ENCODE data around the gene CLHC1. TPM values are rescaled to one million over a fixed set of nuclear protein-coding genes. Genes with fewer than 3 reads are reported as not detected.

The CLHC1 gene
- 3.7 and 8.6 TPM in 2 replicates for total RNA-seq

DNA sequence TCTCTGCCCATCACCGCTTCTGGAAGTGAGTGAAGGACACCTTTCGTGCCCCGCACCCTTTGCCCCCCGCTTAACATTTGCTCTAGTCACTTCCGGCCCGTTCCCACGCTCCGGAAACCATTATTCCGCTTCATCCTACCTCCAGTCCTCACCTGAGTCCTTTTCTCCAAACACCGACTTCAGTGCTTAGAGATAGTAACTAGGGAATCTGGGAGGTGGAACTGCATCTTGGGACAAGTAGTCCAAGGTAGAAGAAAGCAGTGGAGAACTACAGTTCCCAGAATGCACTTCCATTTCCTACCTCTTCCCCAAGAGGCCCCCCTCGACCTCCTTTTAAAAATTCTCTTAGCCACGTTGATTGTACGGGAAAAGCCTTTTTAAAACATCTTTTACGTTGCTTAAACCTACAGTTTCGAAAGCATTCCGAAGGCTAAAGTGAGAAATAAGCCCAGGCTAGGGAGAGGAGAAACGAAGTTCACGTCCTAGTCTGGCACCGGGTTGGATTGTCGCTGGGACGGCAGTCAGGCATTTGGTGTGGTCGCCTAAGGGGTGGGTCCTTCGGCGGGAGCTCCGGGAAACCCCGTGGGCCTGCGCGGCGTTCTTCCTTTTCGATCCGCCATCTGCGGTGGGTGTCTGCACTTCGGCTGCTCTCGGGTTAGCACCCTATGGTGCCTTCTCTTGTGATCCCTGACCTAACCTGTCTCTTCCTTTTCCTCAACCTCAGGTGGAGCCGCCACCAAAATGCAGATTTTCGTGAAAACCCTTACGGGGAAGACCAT, at the start of gene CLHC1, which contains the start of gene RPS27A:
Gene CLHC1 (minus strand): TSS at position 210 of the 779 bp plus-strand sequence. CDS start 9,882 bp downstream, outside the sequence.
Gene RPS27A (plus strand): TSS at position 605 of the 779 bp plus-strand sequence. CDS start 137 bp downstream, at position 742.

DNA sequence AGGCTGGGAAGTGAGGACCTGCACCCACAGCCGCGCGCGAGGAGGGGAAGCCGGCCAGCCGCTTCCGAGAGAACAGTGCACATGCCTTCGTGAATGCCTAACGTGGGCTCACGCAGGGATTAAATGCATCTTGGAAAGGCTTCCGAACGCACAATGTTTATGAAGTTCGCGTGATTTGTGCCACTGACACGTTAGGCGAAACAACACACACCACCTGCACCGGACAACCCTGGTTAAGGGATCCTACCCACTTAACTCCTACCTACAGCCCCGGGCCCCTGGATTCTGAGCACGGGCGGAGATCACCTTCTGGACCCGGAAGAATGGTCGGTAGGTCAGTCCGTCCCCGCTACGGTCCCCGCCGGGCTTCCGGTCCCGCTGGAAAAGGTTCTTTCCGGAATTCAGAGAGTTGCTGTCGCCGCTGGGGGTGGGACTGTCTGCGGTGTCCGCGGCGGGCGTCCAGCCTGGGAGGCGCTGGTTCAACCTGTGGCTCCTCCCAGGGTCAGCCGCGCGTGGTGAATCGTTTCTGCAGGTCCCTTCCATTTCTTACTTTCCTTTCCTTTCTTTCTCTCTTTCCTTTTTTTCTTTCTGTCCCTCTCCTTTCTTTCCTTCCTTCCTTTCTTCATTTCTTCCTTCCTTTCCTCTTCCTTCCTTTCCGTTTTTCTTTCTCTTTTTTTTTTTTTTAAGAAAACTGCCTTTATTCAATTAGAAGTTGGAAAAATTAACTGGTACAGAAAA, 37.0 kb upstream of the CLHC1 start, which contains the start of gene MTIF2:
Gene MTIF2 (minus strand): TSS at position 325 of the 738 bp plus-strand sequence. CDS start 5,373 bp downstream, outside the sequence.

Other genes with a start within 250 kb of the CLHC1 start
- gene RTN4, start 181.8 kb downstream of the CLHC1 start, total RNA-seq, result 222 and 242 TPM in 2 replicates
- 525 and 1,020 TPM in 2 replicates for gene RPS27A, start 395 bp upstream of the CLHC1 start, total RNA-seq
- 40.4 and 49.1 TPM in 2 replicates for gene MTIF2, start 36.9 kb upstream of the CLHC1 start, total RNA-seq
- 52.2 and 86.6 TPM in 2 replicates for gene CCDC88A, start 187.6 kb upstream of the CLHC1 start, total RNA-seq